ENCODE data around the gene MPC2. TPM values are rescaled to one million over a fixed set of nuclear protein-coding genes. Genes with fewer than 3 reads are reported as not detected.
"Not testable (repeated sequence)": the region's sequence is repeated elsewhere in the genome, so short reads cannot be mapped to it uniquely, and the experiment has no call there.

MPC2 gene
- total RNA-seq, 1 experiment from 2014 or later: 49.9 TPM

- H2AFZ ChIP-seq (ENCODE audit: low read depth, low read length, poor library complexity, severe bottlenecking); H3K79me2 ChIP-seq (ENCODE audit: insufficient read depth, low read length); H3K27ac ChIP-seq (ENCODE audit: low read depth, low read length); H3K36me3 ChIP-seq (ENCODE audit: control insufficient read depth in 1 of 2, insufficient read depth in 2 of 2, low read length in 2 of 2); H3K9ac ChIP-seq (ENCODE audit: low read length); H3K27me3 ChIP-seq (ENCODE audit: insufficient read depth, low read length); H4K20me1 ChIP-seq (ENCODE audit: insufficient read depth); H3K4me1 ChIP-seq (ENCODE audit: control insufficient read depth in 1 of 2, insufficient read depth in 2 of 2, low read length in 2 of 2); BruUV-seq (replicated peaks); H3K9me2 ChIP-seq (ENCODE audit: insufficient read depth); H3K4me2 ChIP-seq (ENCODE audit: low read length); DNase-seq (ENCODE audit: low read depth, low spot score); ATAC-seq; H3K9me3 ChIP-seq (ENCODE audit: control insufficient read depth in 1 of 2, insufficient read depth in 1 of 2, low read depth in 1 of 2, low read length in 2 of 2); RAD21 ChIA-PET (ENCODE audit: low non-redundant PET in 1 of 2, low total read pairs in 2 of 2, uncharacterized antibody in 2 of 2, unreplicated experiment in 2 of 2); intact Hi-C loops (cut with micrococcal nuclease); CTCF ChIA-PET; H3K4me3 ChIP-seq (replicated peaks in 1 of 2; ENCODE audit: low read depth in 1 of 2, low read length in 2 of 2); POLR2A ChIA-PET: not testable (repeated sequence)
These were observed 70.0 kb downstream of the MPC2 start for GRCh38 chr1:167866739-167867414.

Other genes with a start within 250 kb of the MPC2 start
- gene MPZL1, start 215.1 kb downstream of the MPC2 start, total RNA-seq (2021; ENCODE audit: unreplicated experiment): 52.9 TPM
- gene ADCY10, start 22.9 kb downstream of the MPC2 start, total RNA-seq (2021; ENCODE audit: unreplicated experiment): 0.30 TPM
- 34.2 TPM for gene DCAF6, start 389 bp downstream of the MPC2 start, total RNA-seq (2021; ENCODE audit: unreplicated experiment)
- gene GPR161, start 199.9 kb upstream of the MPC2 start, total RNA-seq (2021; ENCODE audit: unreplicated experiment): 13.7 TPM
- 36.4 TPM for gene TIPRL, start 241.9 kb upstream of the MPC2 start, total RNA-seq (2021; ENCODE audit: unreplicated experiment)

All from HCT116 (cell line).